Measurements from ENCODE around the gene CHST8.

CHST8 gene

GRCh38 chr19:33627526-33627925 lies 5.8 kb downstream of the CHST8 start:
- Mint-ChIP-seq H3K4me3 (no peak overlapping the region), H3K4me1 (ENCODE audit: low read depth) (peaks cover 1% of the 10 kb centered on the region), H3K27ac (no peak overlapping the region), H3K36me3 (ENCODE audit: low read depth) (no peaks in the 10 kb centered on the region), H3K27me3 (peaks cover 50% of the 10 kb centered on the region), H3K9me3 (no peaks in the 10 kb centered on the region)
- no peak for DNase-seq

GRCh38 chr19:33627962-33628839 lies 6.4 kb downstream of the CHST8 start:
- peaks cover under 1% of the 10 kb centered on the region for H3K4me1 Mint-ChIP-seq (ENCODE audit: low read depth)
- H3K4me3 Mint-ChIP-seq = no peak overlapping the region
- H3K9me3 Mint-ChIP-seq = no peaks in the 10 kb centered on the region
- H3K27ac Mint-ChIP-seq = no peak overlapping the region
- H3K27me3 Mint-ChIP-seq = peaks cover 47% of the 10 kb centered on the region
- H3K36me3 Mint-ChIP-seq (ENCODE audit: low read depth) = no peaks in the 10 kb centered on the region
- DNase-seq = no peak

- Mint-ChIP-seq H3K4me3 (no peak overlapping the region), H3K4me1 (ENCODE audit: low read depth) (no peaks in the 10 kb centered on the region), H3K27me3 (peaks cover 38% of the 10 kb centered on the region), H3K27ac (no peak overlapping the region), H3K9me3 (no peaks in the 10 kb centered on the region), H3K36me3 (ENCODE audit: low read depth) (no peaks in the 10 kb centered on the region)
- DNase-seq = no peak
Measured at GRCh38 chr19:33628921-33629825, 7.4 kb downstream of the CHST8 start.

- Mint-ChIP-seq H3K4me1 (ENCODE audit: low read depth) (no peaks in the 10 kb centered on the region), H3K27ac (no peak overlapping the region), H3K27me3 (peaks cover 33% of the 10 kb centered on the region), H3K9me3 (no peaks in the 10 kb centered on the region), H3K36me3 (ENCODE audit: low read depth) (no peaks in the 10 kb centered on the region), H3K4me3 (no peak overlapping the region)
- no peak for DNase-seq
Measured at GRCh38 chr19:33629826-33630375, 8.1 kb downstream of the CHST8 start.

GRCh38 chr19:33630880-33631608 lies 9.3 kb downstream of the CHST8 start:
- Mint-ChIP-seq H3K9me3 (no peaks in the 10 kb centered on the region), H3K4me1 (ENCODE audit: low read depth) (no peaks in the 10 kb centered on the region), H3K27me3 (peaks cover 27% of the 10 kb centered on the region), H3K36me3 (ENCODE audit: low read depth) (no peaks in the 10 kb centered on the region), H3K4me3 (no peak overlapping the region), H3K27ac (no peak overlapping the region)
- DNase-seq = no peak

- Mint-ChIP-seq H3K4me1 (ENCODE audit: low read depth) (no peaks in the 10 kb centered on the region), H3K36me3 (ENCODE audit: low read depth) (no peaks in the 10 kb centered on the region), H3K27ac (no peak overlapping the region), H3K4me3 (no peak overlapping the region), H3K27me3 (peaks cover 23% of the 10 kb centered on the region), H3K9me3 (no peaks in the 10 kb centered on the region)
- DNase-seq = no peak
Measured at GRCh38 chr19:33631609-33631973, 9.8 kb downstream of the CHST8 start.

- no peak for DNase-seq
- Mint-ChIP-seq H3K36me3 (ENCODE audit: low read depth) (no peaks in the 10 kb centered on the region), H3K9me3 (no peaks in the 10 kb centered on the region), H3K4me3 (no peak overlapping the region), H3K27ac (no peak overlapping the region), H3K27me3 (peaks cover 32% of the 10 kb centered on the region), H3K4me1 (ENCODE audit: low read depth) (no peaks in the 10 kb centered on the region)
Measured at GRCh38 chr19:33634361-33635091, 12.8 kb downstream of the CHST8 start.

GRCh38 chr19:33638167-33639034 lies 16.6 kb downstream of the CHST8 start:
- Mint-ChIP-seq H3K27ac (no peak overlapping the region), H3K4me3 (no peak overlapping the region), H3K4me1 (ENCODE audit: low read depth) (no peaks in the 10 kb centered on the region), H3K9me3 (no peaks in the 10 kb centered on the region), H3K27me3 (peaks cover 38% of the 10 kb centered on the region), H3K36me3 (ENCODE audit: low read depth) (no peaks in the 10 kb centered on the region)
- DNase-seq = no peak

GRCh38 chr19:33639035-33639681 lies 17.4 kb downstream of the CHST8 start:
- no peak overlapping the region for H3K4me3 Mint-ChIP-seq
- no peak for DNase-seq
- H3K27me3 Mint-ChIP-seq = peaks cover 38% of the 10 kb centered on the region
- H3K27ac Mint-ChIP-seq = no peak overlapping the region
- no peaks in the 10 kb centered on the region for H3K4me1 Mint-ChIP-seq (ENCODE audit: low read depth)
- no peaks in the 10 kb centered on the region for H3K36me3 Mint-ChIP-seq (ENCODE audit: low read depth)
- no peaks in the 10 kb centered on the region for H3K9me3 Mint-ChIP-seq

GRCh38 chr19:33640773-33641172 lies 19.0 kb downstream of the CHST8 start:
- Mint-ChIP-seq H3K9me3 (no peaks in the 10 kb centered on the region), H3K27me3 (peaks cover 35% of the 10 kb centered on the region), H3K36me3 (ENCODE audit: low read depth) (no peaks in the 10 kb centered on the region), H3K27ac (no peak overlapping the region), H3K4me1 (ENCODE audit: low read depth) (no peaks in the 10 kb centered on the region), H3K4me3 (no peak overlapping the region)
- DNase-seq = no peak

GRCh38 chr19:33641261-33641660 lies 19.5 kb downstream of the CHST8 start:
- no peak overlapping the region for H3K27ac Mint-ChIP-seq
- H3K27me3 Mint-ChIP-seq = peaks cover 35% of the 10 kb centered on the region
- H3K4me3 Mint-ChIP-seq = no peak overlapping the region
- H3K4me1 Mint-ChIP-seq (ENCODE audit: low read depth) = no peaks in the 10 kb centered on the region
- no peaks in the 10 kb centered on the region for H3K36me3 Mint-ChIP-seq (ENCODE audit: low read depth)
- no peak for DNase-seq
- no peaks in the 10 kb centered on the region for H3K9me3 Mint-ChIP-seq

- Mint-ChIP-seq H3K4me1 (ENCODE audit: low read depth) (no peaks in the 10 kb centered on the region), H3K36me3 (ENCODE audit: low read depth) (no peaks in the 10 kb centered on the region), H3K27ac (no peak overlapping the region), H3K27me3 (peaks cover 34% of the 10 kb centered on the region), H3K9me3 (no peaks in the 10 kb centered on the region), H3K4me3 (no peak overlapping the region)
- DNase-seq = no peak
Measured at GRCh38 chr19:33641956-33642498, 20.3 kb downstream of the CHST8 start.
